DND-41 (cell line): ENCODE results near the gene LUM.

Experiments used
- ATAC-seq: fragments of 200-7000 bp; cut with Tn5 transposase; 3 replicates; pipeline ENCODE4 v1.9.1; 2021; ENCODE audit warnings: low read depth; ENCODE audit not compliant: insufficient read depth
- DNase-seq: peaks from one replicate; pipeline ENCODE4 v3.0.0-alpha.2; 2020
- H2AFZ ChIP-seq: 2 replicates; pipeline ENCODE4 v1.6.0; 2012; ENCODE audit warnings: low read depth, low read length
- H3K27ac ChIP-seq: 2 replicates; pipeline ENCODE4 v1.5.1; 2012; ENCODE audit warnings: low read length, inconsistent platforms
- H3K27me3 ChIP-seq: fragments of 200-600 bp; sonication (generic); 2 replicates; pipeline ENCODE4 v1.6.0; 2012; ENCODE audit warnings: low read length, mild to moderate bottlenecking, inconsistent platforms; ENCODE audit not compliant: insufficient read depth, poor library complexity
- H3K36me3 ChIP-seq: 2 replicates; pipeline ENCODE4 v1.5.1; 2012; ENCODE audit warnings: low read length, inconsistent platforms; ENCODE audit not compliant: insufficient read depth
- H3K4me1 ChIP-seq: 2 replicates; pipeline ENCODE4 v1.5.1; 2012; ENCODE audit warnings: mild to moderate bottlenecking, low read length; ENCODE audit not compliant: insufficient read depth
- H3K4me2 ChIP-seq: 2 replicates; pipeline ENCODE4 v1.6.0; 2012; ENCODE audit warnings: mild to moderate bottlenecking, moderate library complexity, low read length, inconsistent platforms; ENCODE audit not compliant: insufficient read depth
- H3K4me3 ChIP-seq, 2 experiments: fragments of 200-600 bp in 1 of 2; shearing (Covaris generic) in 1 of 2; 2 replicates each; pipeline ENCODE4 v1.5.1; 2012 to 2016; ENCODE audit warnings: inconsistent platforms in 2 of 2, low read length in 2 of 2, mild to moderate bottlenecking in 2 of 2, low read depth in 1 of 2, moderate library complexity in 1 of 2
- H3K79me2 ChIP-seq: 2 replicates; pipeline ENCODE4 v1.6.0; 2012; ENCODE audit warnings: low read length, inconsistent platforms; ENCODE audit not compliant: insufficient read depth
- H3K9ac ChIP-seq: 2 replicates; pipeline ENCODE4 v1.6.0; 2012; ENCODE audit warnings: low read depth, mild to moderate bottlenecking, inconsistent platforms, low read length, moderate library complexity
- H3K9me3 ChIP-seq: 2 replicates; pipeline ENCODE4 v1.5.1; 2012; ENCODE audit warnings: low read length, moderate library complexity, mild to moderate bottlenecking, inconsistent platforms; ENCODE audit not compliant: insufficient read depth, severe bottlenecking
- H4K20me1 ChIP-seq: 2 replicates; pipeline ENCODE4 v1.6.0; 2012; ENCODE audit warnings: low read length; ENCODE audit not compliant: insufficient read depth
- CTCF ChIP-seq: IDR thresholded peaks from 2 replicates; pipeline ENCODE4 v1.5.1; 2012; ENCODE audit warnings: borderline replicate concordance, low read length, moderate library complexity, mild to moderate bottlenecking; ENCODE audit not compliant: poor library complexity, severe bottlenecking; ENCODE audit errors: extremely low read depth
- EZH2 ChIP-seq: IDR thresholded peaks from 3 replicates; pipeline ENCODE4 v1.6.1; 2012; ENCODE audit warnings: borderline replicate concordance, low read depth, mild to moderate bottlenecking, moderate library complexity, low read length, inconsistent platforms; ENCODE audit not compliant: severe bottlenecking

The LUM gene

GRCh38 chr12:91126516-91126915 lies 15.2 kb upstream of the LUM start:
- DNase-seq: no peak
- H3K27ac ChIP-seq: no peak overlapping the region

GRCh38 chr12:91123236-91123916 lies 12.1 kb upstream of the LUM start:
- H3K27ac ChIP-seq: no peak overlapping the region
- H4K20me1 ChIP-seq: no peaks in the 10 kb centered on the region
- H2AFZ ChIP-seq: no peak overlapping the region
- H3K27me3 ChIP-seq: no peaks in the 10 kb centered on the region
- H3K4me3 ChIP-seq: no peak overlapping the region
- H3K9ac ChIP-seq: no peak overlapping the region
- no peaks in the 10 kb centered on the region for H3K4me1 ChIP-seq
- ATAC-seq: no peak
- H3K79me2 ChIP-seq: no peaks in the 10 kb centered on the region
- no peak overlapping the region for H3K4me2 ChIP-seq
- DNase-seq: no peak
- no peaks in the 10 kb centered on the region for H3K36me3 ChIP-seq
- TF ChIP-seq EZH2 (no peak), CTCF (no peak)
- H3K9me3 ChIP-seq: no peaks in the 10 kb centered on the region

More at GRCh38 chr12:91126516-91126915, 15.2 kb upstream of the LUM start:
- Histone ChIP-seq H3K9ac (no peak overlapping the region), H3K4me3 (no peak overlapping the region), H2AFZ (no peak overlapping the region), H3K27me3 (no peaks in the 10 kb centered on the region), H3K9me3 (no peaks in the 10 kb centered on the region), H4K20me1 (no peaks in the 10 kb centered on the region), H3K4me1 (no peaks in the 10 kb centered on the region), H3K79me2 (no peaks in the 10 kb centered on the region), H3K4me2 (no peak overlapping the region), H3K36me3 (no peaks in the 10 kb centered on the region)
- TF ChIP-seq EZH2: no peak
- TF ChIP-seq CTCF: no peak
- ATAC-seq: no peak

- H3K9me3 ChIP-seq: no peaks in the 10 kb centered on the region
- no peaks in the 10 kb centered on the region for H3K36me3 ChIP-seq
- TF ChIP-seq EZH2: no peak
- no peak overlapping the region for H3K4me2 ChIP-seq
- no peak overlapping the region for H3K27ac ChIP-seq
- no peak overlapping the region for H2AFZ ChIP-seq
- H3K4me1 ChIP-seq: no peaks in the 10 kb centered on the region
- H4K20me1 ChIP-seq: no peaks in the 10 kb centered on the region
- no peak overlapping the region for H3K9ac ChIP-seq
- no peaks in the 10 kb centered on the region for H3K27me3 ChIP-seq
- H3K4me3 ChIP-seq: no peak overlapping the region
- ATAC-seq: no peak
- DNase-seq: no peak
- H3K79me2 ChIP-seq: no peaks in the 10 kb centered on the region
Measured at GRCh38 chr12:91120781-91121180, 9.5 kb upstream of the LUM start.

- H2AFZ ChIP-seq: no peak overlapping the region
- ATAC-seq (no peak), DNase-seq (no peak)
- H3K36me3 ChIP-seq: no peaks in the 10 kb centered on the region
- H4K20me1 ChIP-seq: no peaks in the 10 kb centered on the region
- no peak overlapping the region for H3K27ac ChIP-seq
- no peak overlapping the region for H3K4me3 ChIP-seq
- no peak overlapping the region for H3K9ac ChIP-seq
- H3K27me3 ChIP-seq: no peaks in the 10 kb centered on the region
- no peaks in the 10 kb centered on the region for H3K4me1 ChIP-seq
- H3K4me2 ChIP-seq: no peak overlapping the region
- TF ChIP-seq CTCF: no peak
- no peak for TF ChIP-seq EZH2
- H3K9me3 ChIP-seq: no peaks in the 10 kb centered on the region
- H3K79me2 ChIP-seq: no peaks in the 10 kb centered on the region
Measured at GRCh38 chr12:91119089-91119488, 7.8 kb upstream of the LUM start.
